Measurements from ENCODE around the gene MIGA2.

MIGA2 gene

DNA sequence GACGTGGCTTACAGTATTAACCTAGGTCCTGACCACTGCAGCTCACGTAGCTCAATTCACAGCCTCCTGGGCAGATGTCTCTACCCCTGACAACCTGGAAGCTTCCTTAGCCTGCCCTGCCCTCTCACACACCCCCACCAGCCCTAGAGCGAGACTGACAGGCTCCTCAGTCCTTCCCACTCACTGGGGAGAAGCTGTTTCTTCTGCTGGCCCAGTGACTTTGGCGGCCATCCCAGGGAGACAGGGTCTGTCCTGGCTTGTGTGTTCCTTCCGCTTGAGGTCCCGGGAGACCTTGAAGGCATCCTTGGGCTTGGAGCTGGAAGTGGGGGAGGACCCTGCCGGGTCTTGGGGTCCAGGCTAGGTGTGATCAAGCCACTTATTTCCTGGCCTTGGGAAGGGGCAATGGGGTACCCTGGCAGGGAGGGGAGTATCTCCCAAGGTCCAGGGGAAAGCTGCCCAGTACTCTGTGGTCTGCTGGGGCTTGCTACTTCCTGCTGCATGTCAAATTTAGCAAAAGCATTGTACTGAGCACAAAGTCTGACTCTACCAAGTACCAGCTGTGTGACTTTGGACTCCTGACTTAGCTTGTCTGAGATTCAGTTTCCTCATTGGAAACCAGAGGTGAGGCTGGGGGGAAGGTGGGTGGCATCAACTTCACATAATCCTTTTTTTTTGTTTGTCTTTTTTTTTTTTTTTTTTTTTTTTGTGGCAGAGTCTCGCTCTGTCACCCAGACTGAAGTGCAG is 1.9 kb downstream of the MIGA2 start:
- DNase-seq, result no peak

DNA sequence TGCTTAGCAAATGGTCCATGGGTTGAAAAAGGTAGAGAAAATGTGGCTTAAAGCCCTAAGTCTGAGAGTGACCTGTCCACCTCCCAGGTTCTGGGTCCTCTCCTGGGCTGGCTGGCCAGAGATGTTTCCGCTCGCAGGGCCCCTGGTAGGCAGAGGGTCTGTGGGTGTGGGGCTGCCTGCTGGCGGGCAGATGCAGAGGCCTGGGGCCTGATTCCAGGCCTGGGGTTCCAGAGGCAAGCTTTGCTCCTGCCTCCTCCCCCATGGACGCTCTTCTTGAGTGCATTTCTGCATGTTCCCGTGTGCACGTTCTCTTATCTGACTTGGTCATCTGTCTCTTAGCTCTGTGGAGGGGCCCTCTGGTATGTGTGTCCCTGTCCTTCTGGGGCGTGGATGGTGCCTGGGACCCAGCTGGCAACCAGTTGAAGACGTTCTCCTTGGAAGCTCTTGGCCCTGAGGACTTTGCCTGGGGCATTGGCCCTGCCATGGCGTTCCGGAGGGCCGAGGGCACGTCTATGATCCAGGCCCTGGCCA is 3.8 kb downstream of the MIGA2 start:
- no peak for DNase-seq

DNA sequence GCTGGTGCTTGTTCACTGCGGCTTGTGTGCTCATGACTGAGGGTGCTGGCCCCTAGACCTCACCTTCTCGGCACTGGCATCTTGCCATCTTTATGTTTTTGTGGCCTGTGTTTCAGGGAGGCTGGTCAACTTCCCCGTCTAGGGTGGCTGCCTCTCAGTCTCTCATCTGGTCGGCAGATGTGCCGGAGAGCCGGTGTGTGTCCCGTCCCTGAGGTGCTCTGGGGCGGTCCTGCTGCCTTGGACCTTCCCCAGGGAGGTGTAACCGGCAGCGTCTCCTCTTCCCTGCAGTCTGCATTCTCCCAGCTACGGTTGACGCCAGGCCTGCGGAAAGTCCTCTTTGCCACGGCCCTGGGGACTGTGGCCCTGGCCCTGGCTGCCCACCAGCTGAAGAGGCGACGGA is 5.6 kb downstream of the MIGA2 start:
- no peak for DNase-seq

DNA sequence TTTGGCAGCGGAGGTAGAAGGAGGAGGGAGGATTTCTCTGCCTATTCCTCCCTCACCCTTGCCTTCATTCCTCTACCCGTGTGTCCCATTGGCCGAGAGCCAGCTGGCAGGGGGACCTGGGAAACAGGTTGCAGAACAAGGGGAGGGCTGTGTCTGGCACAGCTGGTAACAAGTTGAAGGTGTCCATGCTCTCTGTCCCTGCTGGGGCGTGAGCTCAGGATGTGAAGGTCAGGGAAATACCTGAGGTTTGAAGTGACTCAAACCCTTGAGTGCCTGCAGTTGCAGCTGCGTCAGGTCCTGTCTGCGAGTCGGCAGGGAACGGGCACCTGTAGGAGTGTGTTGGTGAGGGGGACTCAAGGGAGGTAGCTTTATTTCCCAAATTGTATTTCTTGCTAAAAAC is 16.2 kb downstream of the MIGA2 start:
- DNase-seq, result no peak

DNA sequence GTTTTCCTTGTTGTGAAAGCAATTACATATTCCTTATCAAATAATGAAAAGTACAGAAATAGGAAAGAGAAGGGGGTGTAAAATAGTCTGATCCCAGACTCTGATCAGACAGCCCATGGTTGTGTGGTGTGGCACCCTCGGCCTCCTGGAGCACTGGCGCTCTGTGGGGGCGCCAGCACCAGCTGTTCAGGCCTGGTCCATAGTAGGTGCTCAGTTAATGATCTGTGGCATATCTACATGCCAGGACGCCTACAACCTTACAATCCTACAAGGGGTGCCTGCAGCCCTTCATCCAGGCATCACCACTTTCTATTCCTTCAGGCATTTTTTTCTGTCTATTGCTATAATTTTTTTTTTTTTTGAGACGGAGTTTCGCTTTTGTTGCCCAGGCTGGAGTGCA is 16.6 kb downstream of the MIGA2 start:
- no peak for DNase-seq

DNA sequence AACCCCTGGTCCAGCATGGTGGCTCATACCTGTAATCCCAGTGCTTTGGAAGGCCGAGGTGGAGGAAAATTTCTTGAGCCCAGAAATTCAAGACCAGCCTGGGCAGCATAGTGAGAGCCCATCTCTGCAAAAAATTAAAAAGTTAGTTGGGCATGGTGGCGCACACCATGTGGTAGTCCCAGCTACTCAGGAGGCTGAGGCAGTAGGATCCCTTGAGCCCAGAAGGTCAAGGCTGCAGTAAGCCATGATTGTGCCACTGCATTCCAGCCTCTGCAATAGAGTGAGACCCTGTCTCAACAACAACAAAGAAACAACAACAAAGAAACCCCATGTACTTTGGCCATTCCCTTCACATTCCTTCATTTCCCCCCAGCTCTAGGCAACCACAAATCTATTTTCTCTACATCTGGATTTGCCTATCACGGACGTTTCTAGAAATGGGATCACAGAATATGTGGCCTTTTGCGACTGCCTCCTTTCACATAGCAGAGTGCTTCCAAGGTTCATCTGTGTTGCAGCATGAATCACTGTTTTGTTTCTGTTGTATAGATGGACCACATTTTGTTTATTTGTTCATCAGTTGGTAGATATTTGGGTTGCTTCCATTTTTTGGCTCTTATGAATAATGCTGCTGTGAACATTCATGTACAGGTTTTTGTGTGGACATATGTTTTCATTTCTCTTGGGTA is 17.9 kb downstream of the MIGA2 start:
- no peak for DNase-seq

GRCh38 chr9:129058965-129059795 is 22.8 kb downstream of the MIGA2 start:
- DNase-seq, result no peak

DNA sequence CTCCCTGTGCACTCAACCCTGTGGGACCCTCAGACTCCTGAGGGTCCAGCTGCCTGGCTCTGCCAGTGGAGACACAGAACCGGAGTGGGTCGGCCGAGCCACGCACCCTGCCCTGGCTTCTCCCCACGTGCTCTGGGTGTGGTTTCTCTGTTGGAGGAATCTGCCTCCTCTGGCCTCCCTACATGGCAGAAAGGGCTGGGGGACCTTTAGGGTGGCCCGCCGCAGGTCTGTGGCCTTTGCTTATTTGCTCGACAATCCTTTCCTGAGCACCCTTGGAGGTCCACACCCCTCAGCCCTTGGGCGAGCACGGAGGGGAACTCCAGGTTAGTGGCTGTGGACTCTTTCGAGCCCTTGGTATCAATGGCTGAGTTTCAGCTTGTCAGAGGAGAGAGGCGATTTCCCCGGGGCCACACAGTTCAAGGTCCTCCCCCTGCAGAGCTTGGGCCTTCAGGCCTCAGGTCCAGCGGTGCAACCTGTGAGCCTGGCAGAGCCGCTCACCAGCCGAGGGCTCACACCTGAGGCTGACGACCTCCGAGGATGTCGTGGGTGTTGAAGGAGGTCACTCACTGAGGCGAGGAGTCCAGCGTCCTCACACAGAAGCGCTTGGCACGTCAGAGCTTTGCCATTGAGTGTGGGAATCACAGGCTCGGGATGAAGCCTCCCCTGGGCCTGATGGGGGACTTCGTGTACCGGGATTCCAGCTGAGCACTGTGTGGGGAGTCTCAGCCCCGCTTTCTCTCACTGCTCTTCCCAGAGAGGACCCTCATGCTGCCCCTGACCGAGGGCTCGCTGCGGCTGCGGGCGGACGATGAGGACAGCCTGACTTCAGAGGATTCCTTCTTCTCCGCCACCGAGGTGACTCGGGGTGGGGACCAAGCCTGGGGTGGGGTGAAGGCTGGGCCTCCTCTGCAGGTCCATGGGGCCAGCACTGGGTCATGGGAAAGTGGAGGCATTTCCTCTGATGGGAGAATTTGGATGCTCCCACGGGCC is 23.7 kb downstream of the MIGA2 start:
- DNase-seq, result no peak

- no peak for DNase-seq
Measured at GRCh38 chr9:129060991-129061390, 24.6 kb downstream of the MIGA2 start.

DNA sequence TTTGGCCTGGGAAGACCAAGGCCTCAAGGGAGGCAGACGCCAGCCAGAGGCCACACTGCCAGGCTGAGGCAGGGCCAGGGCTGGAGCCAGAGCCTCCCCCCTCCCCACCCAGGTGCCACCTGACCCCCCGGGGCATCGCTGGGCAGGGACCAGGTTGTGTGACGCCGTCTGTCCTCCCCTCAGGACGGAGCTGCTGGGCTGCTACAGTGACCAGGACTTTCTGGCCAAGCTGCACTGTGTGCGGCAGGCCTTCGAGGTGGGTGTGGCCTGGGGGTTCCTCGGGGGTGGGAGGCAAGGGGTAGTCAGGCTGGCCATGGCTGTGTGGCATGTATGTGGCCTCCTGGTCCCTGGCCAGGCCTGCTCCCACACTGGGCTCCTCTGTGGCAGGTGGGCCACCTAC is 26.6 kb downstream of the MIGA2 start:
- no peak for DNase-seq

DNA sequence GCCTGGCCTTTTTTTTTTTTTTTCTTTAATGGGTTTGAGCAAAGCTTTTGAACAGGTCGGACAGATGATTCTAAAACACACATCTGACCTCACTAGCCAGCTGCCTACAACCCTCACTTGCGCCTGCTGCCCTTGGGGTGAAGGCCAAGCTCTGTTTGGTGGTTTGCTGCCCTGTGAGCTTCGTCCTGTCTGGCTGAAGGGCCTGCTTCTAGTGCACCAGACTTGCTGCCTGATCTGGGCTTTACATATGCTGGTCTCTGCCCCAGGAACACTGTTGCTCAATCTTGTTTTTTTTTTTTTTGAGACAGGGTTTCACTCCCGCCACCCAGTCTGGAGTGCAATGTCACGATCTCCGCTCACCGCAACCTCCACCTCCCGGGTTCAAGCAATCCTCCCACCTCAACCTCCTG is 28.1 kb downstream of the MIGA2 start:
- DNase-seq, result no peak

DNA sequence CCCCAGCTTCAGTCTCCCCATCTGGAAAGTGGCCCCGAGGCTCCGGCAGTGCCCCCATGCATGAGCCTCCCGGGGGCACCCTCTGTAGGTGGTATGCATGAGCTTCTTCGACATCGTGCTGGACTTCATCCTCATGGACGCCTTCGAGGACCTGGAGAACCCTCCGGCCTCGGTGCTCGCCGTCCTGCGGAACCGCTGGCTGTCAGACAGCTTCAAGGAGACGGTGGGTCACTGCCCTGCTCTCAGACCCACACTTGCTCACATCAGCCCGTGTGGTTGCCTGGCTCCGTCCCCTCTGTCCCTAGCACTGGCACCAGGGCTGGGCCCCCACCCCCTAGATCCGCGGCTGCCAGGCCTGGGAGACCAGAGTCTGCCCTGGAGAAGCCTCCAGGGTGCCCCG is 31.7 kb downstream of the MIGA2 start:
- DNase-seq, result no peak

- peak; percentile 68 for DNase-seq
Measured at GRCh38 chr9:129068990-129069861, 32.8 kb downstream of the MIGA2 start.

DNA sequence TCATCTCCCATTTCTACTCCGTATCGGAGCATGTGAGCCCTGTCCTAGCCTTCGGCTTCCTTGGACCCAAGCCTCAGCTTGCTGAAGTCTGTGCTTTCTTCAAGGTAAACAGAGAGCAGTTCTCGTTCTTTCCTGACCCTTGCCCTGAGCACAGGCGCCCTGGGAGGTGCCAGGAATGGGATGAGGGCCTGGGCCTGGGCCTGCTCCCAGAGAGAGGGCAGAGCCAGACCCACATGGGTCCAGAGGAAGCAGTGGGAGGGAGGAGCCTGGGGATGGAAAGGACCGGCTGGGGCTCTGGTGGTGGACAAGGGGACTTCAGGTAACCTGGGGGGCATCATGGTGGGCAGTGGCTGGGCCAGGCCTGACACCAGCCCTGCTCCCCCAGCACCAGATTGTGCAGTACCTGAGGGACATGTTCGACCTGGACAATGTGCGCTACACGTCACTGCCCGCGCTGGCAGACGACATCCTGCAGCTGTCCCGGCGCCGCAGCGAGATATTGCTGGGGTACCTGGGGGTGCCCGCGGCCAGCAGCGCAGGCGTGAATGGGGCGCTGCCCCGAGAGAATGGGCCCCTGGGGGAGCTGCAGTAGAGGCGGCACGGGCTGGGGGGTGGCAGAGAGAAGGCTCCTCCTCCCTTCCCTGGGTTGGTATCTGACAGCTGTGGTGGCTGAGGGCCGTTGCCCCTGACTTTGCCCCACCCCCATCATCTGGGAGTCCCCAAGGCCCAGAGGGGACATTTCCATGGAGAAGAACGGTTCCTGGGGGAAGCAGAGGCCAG is 33.6 kb downstream of the MIGA2 start:
- no peak for DNase-seq

GRCh38 chr9:129070696-129071525 is 34.5 kb downstream of the MIGA2 start:
- DNase-seq, result no peak

DNA sequence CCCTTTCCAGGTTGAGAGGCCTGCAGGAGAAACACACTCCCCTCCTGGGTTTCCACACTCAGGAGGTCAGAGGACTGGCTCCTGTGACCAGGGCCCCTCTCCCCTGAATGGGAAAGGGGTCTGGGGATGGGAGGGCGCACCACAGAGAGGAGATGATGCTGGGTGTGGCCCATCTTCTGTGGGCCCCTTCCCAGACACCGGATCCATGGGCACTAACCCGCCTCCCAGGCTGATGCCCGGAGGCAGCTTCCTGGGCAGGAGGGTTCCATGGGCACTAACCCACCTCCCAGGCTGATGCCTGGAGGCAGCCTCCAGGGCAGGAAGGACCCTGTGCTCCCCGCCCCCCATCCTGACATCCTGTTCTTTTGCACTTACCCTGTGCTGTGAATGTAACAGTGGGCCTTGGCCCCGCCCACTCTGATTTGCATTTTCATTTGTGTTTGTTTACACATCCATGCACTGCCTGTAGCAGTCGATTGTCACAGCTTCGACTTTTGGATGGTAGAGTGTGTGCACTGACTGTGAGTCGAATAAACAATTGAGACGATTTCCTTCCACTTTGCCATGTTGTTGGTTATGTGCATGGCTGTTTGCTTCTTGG is 35.2 kb downstream of the MIGA2 start:
- DNase-seq, result peak; percentile 40

GRCh38 chr9:129072171-129072570 is 35.7 kb downstream of the MIGA2 start:
- no peak for DNase-seq

DNA sequence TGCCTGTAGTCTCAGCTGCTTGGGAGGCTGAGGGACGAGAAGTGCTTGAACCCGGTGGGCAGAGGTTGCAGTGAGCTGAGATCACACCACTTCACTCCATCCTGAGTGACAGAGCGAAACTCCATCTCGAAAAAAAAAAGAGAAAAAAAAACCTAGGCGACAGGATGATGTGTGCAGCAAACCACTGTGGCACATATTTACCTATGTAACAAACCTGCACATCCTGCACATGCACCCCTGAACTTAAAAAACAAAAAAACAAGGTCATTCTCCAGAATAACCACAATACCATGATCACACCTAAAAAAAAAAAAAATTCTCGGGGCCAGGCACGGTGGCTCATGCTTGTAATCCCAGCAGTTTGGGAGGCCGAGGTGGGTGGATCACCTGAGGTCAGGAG is 37.0 kb downstream of the MIGA2 start:
- no peak for DNase-seq

DNA sequence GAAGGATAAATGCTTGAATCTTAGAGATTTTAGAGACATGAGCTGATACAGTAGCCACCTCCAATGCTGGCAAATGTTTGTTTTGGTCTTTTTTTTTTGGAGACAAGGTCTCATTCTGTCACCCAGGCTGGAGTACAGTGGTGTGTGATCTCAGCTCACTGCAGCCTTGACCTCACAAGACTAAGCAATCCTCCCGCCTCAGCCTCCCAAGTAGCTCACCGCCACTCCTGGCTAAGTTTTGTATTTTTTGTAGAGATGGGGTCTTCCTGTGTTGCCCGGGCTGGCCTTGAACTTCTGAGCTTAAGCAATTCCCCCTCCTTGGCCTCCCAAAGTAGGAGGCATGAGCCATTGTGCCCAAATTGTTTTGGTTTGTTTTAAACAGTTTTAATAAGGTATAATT is 37.7 kb downstream of the MIGA2 start:
- DNase-seq, result no peak

All from activated gamma-delta T cell treated with Interleukin-2 at 50 U/mL for 16 hours (primary cell).